Colonic mucosa (tissue), 4 donors: ENCODE results near the gene SRPK1. TPM values are rescaled to one million over a fixed set of nuclear protein-coding genes. Genes with fewer than 3 reads are reported as not detected.
"Not testable (repeated sequence)": the region's sequence is repeated elsewhere in the genome, so short reads cannot be mapped to it uniquely, and the experiment has no call there.

Source experiments
- DNase-seq: peaks from one replicate; pipeline ENCODE4 v3.0.0-alpha.2; 2020
- H3K27ac ChIP-seq: fragments of 200-600 bp; one replicate; pipeline ENCODE4 v1.8.0; 2021
- H3K27me3 ChIP-seq: fragments of 200-600 bp; one replicate; pipeline ENCODE4 v1.8.0; 2021
- H3K36me3 ChIP-seq: fragments of 200-600 bp; one replicate; pipeline ENCODE4 v1.8.0; 2021
- H3K4me1 ChIP-seq: fragments of 200-600 bp; one replicate; pipeline ENCODE4 v1.8.0; 2021; ENCODE audit warnings: mild to moderate bottlenecking
- H3K4me3 ChIP-seq: fragments of 200-600 bp; one replicate; pipeline ENCODE4 v1.8.0; 2021
- H3K9ac ChIP-seq, 2 donors: one replicate each; pipeline ENCODE4 v1.7.0; 2013; ENCODE audit warnings: control low read depth in 2 of 2, low read depth in 2 of 2, low read length in 2 of 2
- H3K9me3 ChIP-seq: fragments of 200-600 bp; one replicate; pipeline ENCODE4 v1.8.0; 2021
- CTCF ChIP-seq: fragments of 200-600 bp; IDR thresholded peaks from one replicate; pipeline ENCODE4 v1.8.0; 2022; ENCODE audit warnings: antibody characterized with exemption, mild to moderate bottlenecking
- intact Hi-C: fragments of 100-400 bp; cut with DNase I; formaldehyde crosslinking; loops from one replicate; pipeline ENCODE4 v1.14.1; 2022
- total RNA-seq, 2 donors: library from RNA; stranded (reverse); fragmentation: NEBNext Ultra II Directional in 1 of 2; extraction: Animal tissue kit (Norgen Biotek cat#: 25700) in 1 of 2; gene quantifications; one replicate each; pipeline ENCODE4 v1.2.1, GENCODE V29; 2021
- donor health status: healthy.
- donor health status: DM: no; HTN: no; CAD: no.
- donor health status: DM: no; HTN: no; CAD: no.

The SRPK1 gene
- total RNA-seq, 2 donors from 2014 or later, result 89.4 to 111 TPM

GRCh38 chr6:35954333-35954732 lies 33.4 kb upstream of the SRPK1 start:
- no peak for TF ChIP-seq CTCF

GRCh38 chr6:35948725-35949124 lies 27.8 kb upstream of the SRPK1 start:
- Histone ChIP-seq H3K27ac (no peak overlapping the region), H3K4me1 (no peaks in the 10 kb centered on the region), H3K9ac (no peak overlapping the region), H3K4me3 (no peak overlapping the region), H3K9me3 (no peaks in the 10 kb centered on the region), H3K36me3 (no peaks in the 10 kb centered on the region), H3K27me3 (no peaks in the 10 kb centered on the region)
- intact Hi-C loops, result no loop called here
- DNase-seq, result no peak
- no peak for TF ChIP-seq CTCF

More at GRCh38 chr6:35954333-35954732, 33.4 kb upstream of the SRPK1 start:
- no peak for DNase-seq
- Histone ChIP-seq H3K27me3 (no peaks in the 10 kb centered on the region), H3K36me3 (no peaks in the 10 kb centered on the region), H3K4me1 (no peaks in the 10 kb centered on the region), H3K4me3 (no peak overlapping the region), H3K27ac (no peak overlapping the region), H3K9ac (no peak overlapping the region), H3K9me3 (no peaks in the 10 kb centered on the region)
- intact Hi-C loops, result no loop called here

GRCh38 chr6:35945650-35946025 lies 24.7 kb upstream of the SRPK1 start:
- Histone ChIP-seq H3K27me3 (no peaks in the 10 kb centered on the region), H3K4me1 (no peaks in the 10 kb centered on the region), H3K9me3 (no peaks in the 10 kb centered on the region), H3K27ac (no peak overlapping the region), H3K4me3 (no peak overlapping the region), H3K36me3 (no peaks in the 10 kb centered on the region), H3K9ac (no peak overlapping the region)
- no peak for DNase-seq
- intact Hi-C loops, result no loop called here
- TF ChIP-seq CTCF, result no peak

GRCh38 chr6:35943390-35943789 lies 22.5 kb upstream of the SRPK1 start:
- no peak for DNase-seq
- Histone ChIP-seq H3K4me3 (no peak overlapping the region), H3K9ac (no peak overlapping the region), H3K4me1 (no peaks in the 10 kb centered on the region), H3K27ac (no peak overlapping the region), H3K27me3 (no peaks in the 10 kb centered on the region), H3K36me3 (no peaks in the 10 kb centered on the region), H3K9me3 (no peaks in the 10 kb centered on the region)
- TF ChIP-seq CTCF, result no peak
- intact Hi-C loops, result no loop called here

- H3K9ac ChIP-seq, result no peak overlapping the region
- H3K36me3 ChIP-seq, result no peaks in the 10 kb centered on the region
- DNase-seq, result no peak
- no peak for TF ChIP-seq CTCF
- H3K4me3 ChIP-seq, result no peak overlapping the region
- H3K4me1 ChIP-seq, result no peaks in the 10 kb centered on the region
- H3K27ac ChIP-seq, result no peak overlapping the region
- no peaks in the 10 kb centered on the region for H3K9me3 ChIP-seq
- no peaks in the 10 kb centered on the region for H3K27me3 ChIP-seq
- intact Hi-C loops, result no loop called here
Observed at GRCh38 chr6:35942355-35942754, 21.5 kb upstream of the SRPK1 start.

GRCh38 chr6:35941170-35941569 lies 20.3 kb upstream of the SRPK1 start:
- DNase-seq, result peak; percentile 33

GRCh38 chr6:35940014-35940413 lies 19.1 kb upstream of the SRPK1 start:
- intact Hi-C loops, H3K9ac ChIP-seq, H3K9me3 ChIP-seq, H3K36me3 ChIP-seq, H3K27me3 ChIP-seq, H3K4me1 ChIP-seq, H3K4me3 ChIP-seq, H3K27ac ChIP-seq: not testable (repeated sequence)
- peak; percentile 45 for DNase-seq

More at GRCh38 chr6:35941170-35941569, 20.3 kb upstream of the SRPK1 start:
- H3K9ac ChIP-seq, H3K27me3 ChIP-seq, H3K36me3 ChIP-seq, H3K4me1 ChIP-seq, H3K4me3 ChIP-seq, H3K9me3 ChIP-seq, intact Hi-C loops: not testable (repeated sequence)
- H3K27ac ChIP-seq, result peak overlapping the region; percentile 66

GRCh38 chr6:35939259-35939658 lies 18.4 kb upstream of the SRPK1 start:
- DNase-seq, H3K9me3 ChIP-seq, H3K36me3 ChIP-seq, H3K4me1 ChIP-seq, intact Hi-C loops, H3K9ac ChIP-seq, H3K4me3 ChIP-seq, H3K27ac ChIP-seq, H3K27me3 ChIP-seq: not testable (repeated sequence)
